Activated B cell treated with CpG ODN at 0.5 μM for 24 hours (primary cell): ENCODE measurements around the gene AGBL3. TPM values are rescaled to one million over a fixed set of nuclear protein-coding genes. Genes with fewer than 3 reads are reported as not detected.

Experiments used
- ATAC-seq: fragments of 200-7000 bp; cut with Tn5 transposase; one replicate; pipeline ENCODE4 v1.10.0; 2021; ENCODE audit warnings: low read depth, mild to moderate bottlenecking, moderate library complexity
- CTCF ChIA-PET: fragments of 350-600 bp; sonication (Branson Sonifier 250); formaldehyde crosslinking; loops from one replicate; lab custom pipeline; 2021; ENCODE audit warnings: antibody characterized with exemption; lab: Charles Lee
- POLR2A ChIA-PET: fragments of 350-600 bp; sonication (Branson Sonifier 250); formaldehyde crosslinking; loops from one replicate; lab custom pipeline; 2021; ENCODE audit warnings: antibody characterized with exemption; lab: Charles Lee
- DNase-seq: peaks from one replicate; pipeline ENCODE4 v3.0.0; 2022
- H3K27ac Mint-ChIP-seq: one replicate; pipeline ENCODE4 v1.8.0; 2020; ENCODE audit warnings: mixed read lengths
- H3K27me3 Mint-ChIP-seq: one replicate; pipeline ENCODE4 v1.8.0; 2021; ENCODE audit warnings: mixed read lengths
- H3K36me3 Mint-ChIP-seq: one replicate; pipeline ENCODE4 v1.8.0; 2021; ENCODE audit warnings: low read depth, mixed read lengths
- H3K4me1 Mint-ChIP-seq: one replicate; pipeline ENCODE4 v1.8.0; 2021; ENCODE audit warnings: mixed read lengths
- H3K4me3 Mint-ChIP-seq: one replicate; pipeline ENCODE4 v1.8.0; 2020; ENCODE audit warnings: mild to moderate bottlenecking, mixed read lengths
- H3K9me3 Mint-ChIP-seq: one replicate; pipeline ENCODE4 v1.8.0; 2020; ENCODE audit warnings: mixed read lengths
- intact Hi-C: fragments of 100-400 bp; cut with micrococcal nuclease; formaldehyde crosslinking; loops from one replicate; pipeline ENCODE4 v1.15.1; 2024
- total RNA-seq: library from RNA; stranded (reverse); gene quantifications from 2 replicates; pipeline ENCODE4 v1.2.3, GENCODE V29; 2022
- TF ChIP-seq, protein P1 (sequence below): fragments of 200-600 bp; IDR thresholded peaks from one replicate; pipeline ENCODE4 v1.8.0; 2022; ENCODE audit warnings: antibody characterized with exemption, mild to moderate bottlenecking

The AGBL3 gene
- total RNA-seq, 1 donor from 2014 or later, result 9.6 TPM

- no peaks in the 10 kb centered on the region for H3K9me3 Mint-ChIP-seq
- H3K4me3 Mint-ChIP-seq, result no peak overlapping the region
- ChIA-PET POLR2A (no interaction called here), CTCF (no interaction called here)
- ATAC-seq, result no peak
- no peaks in the 10 kb centered on the region for H3K4me1 Mint-ChIP-seq
- no peaks in the 10 kb centered on the region for H3K36me3 Mint-ChIP-seq
- H3K27ac Mint-ChIP-seq, result no peak overlapping the region
- intact Hi-C loops, result no loop called here
- no peak for DNase-seq
- TF ChIP-seq, protein P1, sequence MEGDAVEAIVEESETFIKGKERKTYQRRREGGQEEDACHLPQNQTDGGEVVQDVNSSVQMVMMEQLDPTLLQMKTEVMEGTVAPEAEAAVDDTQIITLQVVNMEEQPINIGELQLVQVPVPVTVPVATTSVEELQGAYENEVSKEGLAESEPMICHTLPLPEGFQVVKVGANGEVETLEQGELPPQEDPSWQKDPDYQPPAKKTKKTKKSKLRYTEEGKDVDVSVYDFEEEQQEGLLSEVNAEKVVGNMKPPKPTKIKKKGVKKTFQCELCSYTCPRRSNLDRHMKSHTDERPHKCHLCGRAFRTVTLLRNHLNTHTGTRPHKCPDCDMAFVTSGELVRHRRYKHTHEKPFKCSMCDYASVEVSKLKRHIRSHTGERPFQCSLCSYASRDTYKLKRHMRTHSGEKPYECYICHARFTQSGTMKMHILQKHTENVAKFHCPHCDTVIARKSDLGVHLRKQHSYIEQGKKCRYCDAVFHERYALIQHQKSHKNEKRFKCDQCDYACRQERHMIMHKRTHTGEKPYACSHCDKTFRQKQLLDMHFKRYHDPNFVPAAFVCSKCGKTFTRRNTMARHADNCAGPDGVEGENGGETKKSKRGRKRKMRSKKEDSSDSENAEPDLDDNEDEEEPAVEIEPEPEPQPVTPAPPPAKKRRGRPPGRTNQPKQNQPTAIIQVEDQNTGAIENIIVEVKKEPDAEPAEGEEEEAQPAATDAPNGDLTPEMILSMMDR, result no peak
- no peaks in the 10 kb centered on the region for H3K27me3 Mint-ChIP-seq
Measured at GRCh38 chr7:135074096-135074495, 87.8 kb downstream of the AGBL3 start.

GRCh38 chr7:135074531-135074930 is 88.2 kb downstream of the AGBL3 start:
- ChIA-PET CTCF (no interaction called here), POLR2A (no interaction called here)
- Mint-ChIP-seq H3K27ac (no peak overlapping the region), H3K27me3 (no peaks in the 10 kb centered on the region), H3K4me1 (no peaks in the 10 kb centered on the region), H3K36me3 (no peaks in the 10 kb centered on the region), H3K4me3 (no peak overlapping the region), H3K9me3 (no peaks in the 10 kb centered on the region)
- TF ChIP-seq, protein P1, result no peak
- DNase-seq (no peak), ATAC-seq (no peak)
- intact Hi-C loops, result no loop called here

- TF ChIP-seq, protein P1, result no peak
- Mint-ChIP-seq H3K27ac (no peak overlapping the region), H3K4me3 (no peak overlapping the region), H3K9me3 (no peaks in the 10 kb centered on the region), H3K36me3 (no peaks in the 10 kb centered on the region), H3K27me3 (no peaks in the 10 kb centered on the region), H3K4me1 (no peaks in the 10 kb centered on the region)
- DNase-seq (no peak), ATAC-seq (no peak)
- ChIA-PET CTCF (no interaction called here), POLR2A (no interaction called here)
- intact Hi-C loops, result no loop called here
Measured at GRCh38 chr7:135075716-135076115, 89.4 kb downstream of the AGBL3 start.

GRCh38 chr7:135076882-135077281 is 90.6 kb downstream of the AGBL3 start:
- CTCF ChIA-PET, result no interaction called here

GRCh38 chr7:135077642-135078041 is 91.3 kb downstream of the AGBL3 start:
- DNase-seq (no peak), ATAC-seq (no peak)
- Mint-ChIP-seq H3K9me3 (no peaks in the 10 kb centered on the region), H3K4me3 (no peak overlapping the region), H3K4me1 (no peaks in the 10 kb centered on the region), H3K27me3 (no peaks in the 10 kb centered on the region), H3K27ac (no peak overlapping the region), H3K36me3 (no peaks in the 10 kb centered on the region)
- ChIA-PET CTCF (no interaction called here), POLR2A (no interaction called here)
- TF ChIP-seq, protein P1, result no peak
- intact Hi-C loops, result no loop called here

More at GRCh38 chr7:135076882-135077281, 90.6 kb downstream of the AGBL3 start:
- H3K9me3 Mint-ChIP-seq, result no peaks in the 10 kb centered on the region
- intact Hi-C loops, result no loop called here
- no peaks in the 10 kb centered on the region for H3K36me3 Mint-ChIP-seq
- no peak overlapping the region for H3K4me3 Mint-ChIP-seq
- H3K4me1 Mint-ChIP-seq, result no peaks in the 10 kb centered on the region
- H3K27ac Mint-ChIP-seq, result no peak overlapping the region
- DNase-seq (no peak), ATAC-seq (no peak)
- H3K27me3 Mint-ChIP-seq, result no peaks in the 10 kb centered on the region
- POLR2A ChIA-PET, result no interaction called here
- TF ChIP-seq, protein P1, result no peak
